HG02623 (cell line): Measurements from ENCODE around the gene VWF.
"Not testable (repeated sequence)": the region's sequence is repeated elsewhere in the genome, so short reads cannot be mapped to it uniquely, and the experiment has no call there.

ENCODE experiments used
- ATAC-seq: cut with Tn5 transposase; IDR thresholded peaks from one replicate; pipeline ENCODE4 v1.9.1; 2021; ENCODE audit warnings: moderate library complexity; ENCODE audit not compliant: unreplicated experiment

VWF gene

GRCh38 chr12:6146509-6146908, 22.0 kb upstream of the VWF start:
- no peak for ATAC-seq

- no peak for ATAC-seq
These were observed 21.1 kb upstream of the VWF start for GRCh38 chr12:6145564-6145963.

- no peak for ATAC-seq
These were observed 18.8 kb upstream of the VWF start for GRCh38 chr12:6143303-6143675.

- ATAC-seq, result not testable (repeated sequence)
These were observed 18.2 kb upstream of the VWF start for GRCh38 chr12:6142368-6143302.

GRCh38 chr12:6141731-6142367, 17.4 kb upstream of the VWF start:
- not testable (repeated sequence) for ATAC-seq

GRCh38 chr12:6140651-6141447, 16.4 kb upstream of the VWF start:
- ATAC-seq, result no peak

GRCh38 chr12:6135071-6135470, 10.6 kb upstream of the VWF start:
- no peak for ATAC-seq

GRCh38 chr12:6133642-6134041, 9.2 kb upstream of the VWF start:
- ATAC-seq, result no peak

GRCh38 chr12:6132496-6132895, 8.0 kb upstream of the VWF start:
- no peak for ATAC-seq

GRCh38 chr12:6125310-6125608, 789 bp upstream of the VWF start:
- no peak for ATAC-seq

GRCh38 chr12:6123258-6123657, 1.2 kb downstream of the VWF start:
- no peak for ATAC-seq

GRCh38 chr12:6122201-6122600, 2.3 kb downstream of the VWF start:
- ATAC-seq, result no peak

- ATAC-seq, result no peak
These were observed 3.5 kb downstream of the VWF start for GRCh38 chr12:6120796-6121473.

- no peak for ATAC-seq
These were observed 5.4 kb downstream of the VWF start for GRCh38 chr12:6118891-6119568.

GRCh38 chr12:6116471-6117021, 7.9 kb downstream of the VWF start:
- no peak for ATAC-seq

- ATAC-seq, result no peak
These were observed 9.1 kb downstream of the VWF start for GRCh38 chr12:6115389-6115788.

GRCh38 chr12:6114476-6114870, 10.0 kb downstream of the VWF start:
- no peak for ATAC-seq

- no peak for ATAC-seq
These were observed 10.6 kb downstream of the VWF start for GRCh38 chr12:6113691-6114475.

GRCh38 chr12:6112004-6112403, 12.5 kb downstream of the VWF start:
- ATAC-seq, result no peak

GRCh38 chr12:6110006-6110405, 14.5 kb downstream of the VWF start:
- ATAC-seq, result no peak
